SJCRH30 (cell line): ENCODE results near the gene CNTN3. TPM values are rescaled to one million over a fixed set of nuclear protein-coding genes. Genes with fewer than 3 reads are reported as not detected.

Source experiments
- DNase-seq, 2 experiments: peaks; one replicate each; pipeline ENCODE4 v3.0.0-alpha.2; 2015 to 2020
- H3K27ac ChIP-seq: fragments of 250-450 bp; sonication (Bioruptor Pico); 2 replicates; pipeline ENCODE4 v1.5.1; 2020; ENCODE audit warnings: mild to moderate bottlenecking, moderate library complexity
- H3K27me3 ChIP-seq: fragments of 250-450 bp; sonication (Bioruptor Pico); 2 replicates; pipeline ENCODE4 v1.5.1; 2020; ENCODE audit warnings: mild to moderate bottlenecking, moderate library complexity
- H3K36me3 ChIP-seq: fragments of 250-450 bp; sonication (Bioruptor Pico); 2 replicates; pipeline ENCODE4 v1.5.1; 2020; ENCODE audit warnings: mild to moderate bottlenecking, moderate library complexity
- H3K4me1 ChIP-seq: fragments of 250-450 bp; sonication (Bioruptor Pico); 2 replicates; pipeline ENCODE4 v1.5.1; 2020; ENCODE audit warnings: mild to moderate bottlenecking, moderate library complexity
- H3K4me3 ChIP-seq: fragments of 250-450 bp; sonication (Bioruptor Pico); 2 replicates; pipeline ENCODE4 v1.5.1; 2020; ENCODE audit warnings: mild to moderate bottlenecking, moderate library complexity
- H3K9me3 ChIP-seq: fragments of 250-450 bp; sonication (Bioruptor Pico); replicated peaks from 2 replicates; pipeline ENCODE4 v1.5.1; 2020; ENCODE audit warnings: mild to moderate bottlenecking, moderate library complexity
- total RNA-seq: library from RNA; depleted of rRNA; stranded (reverse); fragments of >200 nt; shearing (Covaris generic); gene quantifications from 2 replicates; pipeline ENCODE4 v1.2.3, GENCODE V29; 2014

CNTN3 gene
- total RNA-seq, 1 experiment from 2014 or later, result not detected

DNA sequence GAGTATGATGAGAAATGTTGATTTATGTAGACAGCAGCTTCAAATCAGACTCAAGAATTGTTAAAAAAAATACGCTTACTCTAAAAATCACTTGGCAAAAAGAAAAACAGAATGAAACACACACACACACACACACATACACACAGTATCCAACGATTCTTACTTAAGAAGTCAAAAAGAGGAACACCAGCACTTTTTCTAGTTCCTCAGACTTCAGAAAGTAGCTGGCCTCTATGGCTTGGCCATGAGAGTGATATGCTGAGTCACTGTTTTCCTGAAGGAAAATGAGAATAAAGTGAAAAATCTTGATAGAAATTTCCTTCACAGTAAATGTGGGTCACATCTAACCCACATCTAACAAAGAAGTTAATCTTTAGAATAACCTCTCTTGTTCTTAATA lies 22.1 kb downstream of the CNTN3 start:
- Histone ChIP-seq H3K36me3 (no peaks in the 10 kb centered on the region), H3K4me3 (no peak overlapping the region), H3K4me1 (no peaks in the 10 kb centered on the region), H3K9me3 (no peaks in the 10 kb centered on the region), H3K27ac (no peak overlapping the region), H3K27me3 (no peaks in the 10 kb centered on the region)
- no peak for DNase-seq

DNA sequence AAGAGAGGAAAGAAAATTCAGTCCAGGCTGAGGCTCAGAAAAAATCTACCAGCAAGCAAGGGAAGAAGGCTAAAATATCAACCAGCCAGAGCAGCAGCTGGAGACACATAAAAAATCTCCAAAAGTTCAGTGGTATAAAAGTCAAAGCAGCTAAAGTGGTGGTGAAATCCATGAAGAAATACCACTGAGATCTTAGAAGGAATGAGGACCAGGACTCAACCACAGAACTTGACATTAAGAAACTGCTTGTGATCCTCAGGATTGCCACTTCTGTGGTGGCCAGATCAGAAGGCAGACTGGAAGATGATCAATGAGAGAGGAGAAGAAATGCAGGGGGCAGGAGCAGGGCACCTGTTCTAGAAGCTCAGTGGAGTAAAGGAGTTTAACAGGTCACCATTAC lies 22.5 kb downstream of the CNTN3 start:
- DNase-seq, result no peak
- H3K4me1 ChIP-seq, result no peaks in the 10 kb centered on the region
- H3K27ac ChIP-seq, result no peak overlapping the region
- H3K27me3 ChIP-seq, result no peaks in the 10 kb centered on the region
- no peaks in the 10 kb centered on the region for H3K36me3 ChIP-seq
- no peak overlapping the region for H3K4me3 ChIP-seq
- H3K9me3 ChIP-seq, result no peaks in the 10 kb centered on the region

DNA sequence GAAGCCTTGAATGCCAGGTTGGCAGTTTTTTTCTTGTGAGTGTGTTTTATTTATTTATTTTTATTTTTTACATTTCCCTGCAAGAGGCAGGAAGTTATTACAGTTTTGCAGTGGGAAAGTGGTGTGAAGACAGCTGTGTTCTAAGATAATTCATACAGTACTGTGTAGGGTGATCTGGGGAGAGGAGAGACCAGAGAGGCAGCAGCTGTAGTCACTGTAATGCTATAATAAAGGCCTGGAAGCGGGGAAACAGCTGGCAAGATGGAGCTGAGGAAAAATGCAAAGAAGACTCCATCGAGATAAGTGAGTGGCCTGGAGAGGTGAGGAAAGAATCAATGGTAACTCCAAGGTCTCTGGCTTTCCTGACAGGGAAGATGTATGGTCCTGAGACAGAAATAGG lies 23.1 kb downstream of the CNTN3 start:
- H3K4me3 ChIP-seq, result no peak overlapping the region
- H3K9me3 ChIP-seq, result no peaks in the 10 kb centered on the region
- H3K4me1 ChIP-seq, result no peaks in the 10 kb centered on the region
- H3K27ac ChIP-seq, result no peak overlapping the region
- peak in 1 of 2 experiments; percentile 16 for DNase-seq
- no peaks in the 10 kb centered on the region for H3K27me3 ChIP-seq
- no peaks in the 10 kb centered on the region for H3K36me3 ChIP-seq

DNA sequence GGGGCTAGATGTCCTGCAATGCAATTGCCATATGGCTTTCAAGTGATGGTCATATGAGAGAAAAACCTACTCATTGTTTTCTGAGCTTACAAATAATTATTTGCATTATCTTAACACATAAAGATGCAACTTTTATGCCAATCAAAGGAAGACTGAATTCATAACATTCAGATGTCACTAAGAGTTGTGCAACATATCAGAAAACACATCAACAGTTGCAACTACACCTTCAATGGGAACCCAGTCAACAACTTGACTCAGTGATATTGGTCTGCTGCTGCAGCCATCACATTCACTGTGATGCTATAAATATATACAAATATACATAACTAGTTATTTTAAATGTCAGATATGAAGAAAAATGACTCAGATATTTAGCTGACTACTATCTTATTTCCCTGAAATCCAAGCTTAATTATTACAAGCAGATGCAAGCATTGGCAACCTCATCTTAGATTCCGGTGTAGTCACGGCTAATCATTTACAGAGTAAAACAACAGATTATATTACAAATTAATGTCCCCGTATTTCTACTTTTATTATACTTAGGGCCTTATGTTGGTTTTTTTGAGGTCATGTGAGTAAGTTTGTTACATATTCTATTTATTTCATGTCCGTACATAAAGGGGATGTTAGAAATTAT lies 23.7 kb downstream of the CNTN3 start:
- Histone ChIP-seq H3K27ac (no peak overlapping the region), H3K27me3 (no peaks in the 10 kb centered on the region), H3K9me3 (no peaks in the 10 kb centered on the region), H3K4me1 (no peaks in the 10 kb centered on the region), H3K4me3 (no peak overlapping the region), H3K36me3 (no peaks in the 10 kb centered on the region)
- no peak for DNase-seq

DNA sequence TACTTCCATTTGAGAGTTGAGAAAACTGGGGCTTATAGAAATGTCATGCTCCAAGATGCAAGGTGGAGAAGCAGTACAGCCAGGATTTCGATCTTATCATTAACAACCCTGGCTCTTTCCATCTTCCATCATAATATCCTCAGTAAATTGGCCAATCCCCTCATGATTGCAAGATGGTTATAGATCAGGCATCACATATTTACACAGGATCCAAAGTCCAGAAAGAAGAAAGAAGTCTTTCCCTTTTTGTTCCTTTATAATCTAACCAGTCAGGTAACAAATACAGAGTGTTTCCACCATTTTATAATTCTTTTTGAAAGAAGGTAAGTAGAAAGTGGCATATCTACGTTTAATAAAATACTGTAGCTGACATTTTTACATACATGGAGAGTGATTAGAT lies 29.7 kb downstream of the CNTN3 start:
- Histone ChIP-seq H3K36me3 (no peaks in the 10 kb centered on the region), H3K9me3 (no peaks in the 10 kb centered on the region), H3K4me1 (no peaks in the 10 kb centered on the region), H3K27ac (no peak overlapping the region), H3K4me3 (no peak overlapping the region), H3K27me3 (no peaks in the 10 kb centered on the region)
- no peak for DNase-seq

DNA sequence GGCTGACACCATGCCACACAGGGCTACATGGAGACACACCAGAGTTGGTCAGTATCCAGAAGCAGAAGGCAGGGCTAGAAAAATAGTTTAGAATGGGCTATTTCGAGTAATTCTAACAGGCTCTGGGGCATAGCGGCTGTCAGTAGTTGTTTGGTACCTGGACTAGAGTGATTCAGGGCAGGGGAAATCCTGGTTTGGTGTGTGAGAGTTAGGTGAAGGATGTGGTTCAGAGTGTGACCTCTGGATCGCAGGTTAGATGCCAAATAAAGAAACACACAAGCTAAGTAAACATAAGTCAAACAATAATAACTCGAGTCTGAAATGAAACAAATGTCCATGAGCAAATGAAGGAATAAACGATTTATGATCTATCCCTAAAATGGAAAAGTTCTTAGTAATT lies 31.5 kb downstream of the CNTN3 start:
- no peak overlapping the region for H3K27ac ChIP-seq
- no peaks in the 10 kb centered on the region for H3K36me3 ChIP-seq
- H3K27me3 ChIP-seq, result no peaks in the 10 kb centered on the region
- DNase-seq, result no peak
- no peaks in the 10 kb centered on the region for H3K4me1 ChIP-seq
- H3K9me3 ChIP-seq, result no peaks in the 10 kb centered on the region
- H3K4me3 ChIP-seq, result no peak overlapping the region

DNA sequence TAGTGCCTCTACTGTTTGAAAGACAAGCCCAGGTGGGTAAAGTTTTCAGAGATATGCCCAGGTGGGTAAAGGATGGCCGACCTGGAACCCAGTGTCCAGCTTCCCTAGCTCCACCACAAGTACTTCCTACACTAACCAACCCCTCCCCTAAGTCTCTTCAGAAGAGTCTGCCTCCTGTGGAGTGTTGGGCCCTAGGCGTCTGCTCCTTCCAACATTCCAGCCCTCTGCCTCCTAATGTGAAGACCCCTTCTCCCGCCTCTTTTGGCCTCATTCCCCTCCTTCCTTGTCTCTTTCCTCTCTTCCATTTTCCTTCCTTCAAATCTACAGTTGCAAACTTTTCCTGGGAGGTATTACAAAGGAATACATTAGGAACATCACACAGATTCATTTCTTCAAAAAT lies 38.6 kb downstream of the CNTN3 start:
- Histone ChIP-seq H3K4me3 (no peak overlapping the region), H3K27me3 (no peaks in the 10 kb centered on the region), H3K36me3 (no peaks in the 10 kb centered on the region), H3K27ac (no peak overlapping the region), H3K4me1 (no peaks in the 10 kb centered on the region), H3K9me3 (no peaks in the 10 kb centered on the region)
- DNase-seq, result no peak

DNA sequence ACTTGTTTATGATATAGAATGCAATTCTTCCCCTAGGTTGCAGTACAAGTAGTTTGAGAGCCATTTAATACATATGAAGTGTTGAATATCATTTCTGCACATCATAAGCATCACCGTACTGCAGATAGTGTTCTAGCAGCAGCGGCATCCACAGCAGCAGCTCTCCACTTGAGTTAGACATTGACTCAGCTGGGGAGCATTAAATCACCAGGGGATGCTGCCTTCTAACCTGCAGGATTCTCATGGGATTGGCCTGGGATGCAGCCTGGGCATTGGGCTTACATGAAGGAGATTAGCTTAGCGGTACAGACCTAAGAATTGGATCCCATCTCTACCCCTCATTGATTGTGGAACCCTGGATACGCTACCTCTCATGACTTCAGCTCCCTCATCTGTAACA lies 43.3 kb downstream of the CNTN3 start:
- Histone ChIP-seq H3K9me3 (no peaks in the 10 kb centered on the region), H3K4me1 (no peaks in the 10 kb centered on the region), H3K27me3 (no peaks in the 10 kb centered on the region), H3K36me3 (no peaks in the 10 kb centered on the region), H3K27ac (no peak overlapping the region), H3K4me3 (no peak overlapping the region)
- DNase-seq, result no peak
